Lower leg skin (tissue), 4 donors: ENCODE data around the gene EIF2S2. TPM values are rescaled to one million over a fixed set of nuclear protein-coding genes. Genes with fewer than 3 reads are reported as not detected.
A peak's percentile ranks its signal among the peaks of the same experiment; 100 is the strongest.

Experiments
- DNase-seq, 2 donors: peaks; one replicate each; pipeline ENCODE4 v3.0.0-alpha.2; 2019; ENCODE audit warnings: low spot score in 2 of 2
- H3K4me3 ChIP-seq: fragments of 200-600 bp; sonication (generic); 2 replicates; pipeline ENCODE4 v1.5.1; 2017; ENCODE audit warnings: mild to moderate bottlenecking, low read depth; ENCODE audit not compliant: poor library complexity, severe bottlenecking
- CTCF ChIP-seq, 3 donors: fragments of 450-650 bp; IDR thresholded peaks; one replicate each; pipeline ENCODE4 v1.5.1; 2016; ENCODE audit warnings: antibody characterized with exemption in 3 of 3, mild to moderate bottlenecking in 3 of 3, moderate library complexity in 2 of 3
- POLR2A ChIP-seq, 2 donors: fragments of 450-650 bp; IDR thresholded peaks; one replicate each; pipeline ENCODE4 v1.6.1; 2016 to 2017; ENCODE audit warnings: antibody characterized with exemption in 2 of 2, mild to moderate bottlenecking in 1 of 2, moderate library complexity in 1 of 2
- WGBS, 2 donors: methylation state at CpG; one replicate each; pipeline ENCODE4 v1.1.5; 2018; 5-methylcytosine and 5-hydroxymethylcytosine counted together
- intact Hi-C: fragments of 100-400 bp; cut with DNase I; formaldehyde crosslinking; loops from one replicate; pipeline ENCODE4 v1.15.0; 2023; ENCODE audit warnings: low total_unique reads
- total RNA-seq, 4 donors: library from RNA; depleted of rRNA; stranded (reverse); fragments of >200 nt; gene quantifications; one replicate each; pipeline ENCODE4 v1.1.0, GENCODE V29; 2016

EIF2S2 gene
- total RNA-seq, 4 donors from 2014 or later: 28.7 to 46.9 (median 41.7) TPM

GRCh38 chr20:34072076-34072475 is 40.0 kb downstream of the EIF2S2 start:
- intact Hi-C loops: no loop called here
- no peak for DNase-seq
- WGBS, 2 donors: 87 to 93% methylated on average over 8 of the region's 8 CpGs
- H3K4me3 ChIP-seq: no peak overlapping the region
- TF ChIP-seq CTCF (IDR thresholded peaks at IDR 0.05): no peak
- TF ChIP-seq POLR2A (IDR thresholded peaks at IDR 0.05): no peak

DNA sequence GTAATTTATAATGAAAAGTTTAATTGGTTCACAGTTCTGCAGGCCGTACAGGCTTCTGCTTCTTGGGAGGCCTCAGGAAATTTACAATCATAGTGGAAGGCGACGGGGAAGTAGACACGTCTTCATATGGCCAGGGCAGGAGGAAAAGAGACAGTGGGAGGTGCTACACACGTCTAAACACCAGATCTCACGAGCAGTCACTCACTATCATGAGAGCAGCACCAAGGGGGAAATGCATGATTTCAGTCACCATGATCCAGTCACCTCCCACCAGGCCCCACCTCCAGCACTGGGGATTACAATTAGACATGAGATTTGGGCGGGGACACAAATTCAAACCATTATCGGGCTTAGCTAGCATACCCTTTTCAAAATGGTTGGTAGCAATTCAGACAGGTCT is 41.2 kb downstream of the EIF2S2 start:
- intact Hi-C loops: no loop called here
- TF ChIP-seq CTCF (IDR thresholded peaks at IDR 0.05) (no peak), POLR2A (IDR thresholded peaks at IDR 0.05) (no peak)
- H3K4me3 ChIP-seq: no peak overlapping the region
- no peak for DNase-seq
- WGBS, 2 donors: 78 to 87% methylated on average over 8 of the region's 8 CpGs

GRCh38 chr20:34070079-34070439 is 42.0 kb downstream of the EIF2S2 start:
- no peak overlapping the region for H3K4me3 ChIP-seq
- 78 to 79% methylated on average over 3 of the region's 3 CpGs for WGBS, 2 donors
- TF ChIP-seq CTCF (IDR thresholded peaks at IDR 0.05) (no peak), POLR2A (IDR thresholded peaks at IDR 0.05) (no peak)
- DNase-seq: no peak
- intact Hi-C loops: no loop called here

GRCh38 chr20:34069341-34070078 is 42.5 kb downstream of the EIF2S2 start:
- intact Hi-C loops: loop anchor here (10.0 kb wide), 1 partner anchor 125 kb away; no protein-coding TSS in a partner anchor
- WGBS, 2 donors: 19 to 26% methylated on average over 7 of the region's 7 CpGs
- TF ChIP-seq POLR2A (IDR thresholded peaks at IDR 0.05) (no peak), CTCF (IDR thresholded peaks at IDR 0.05) (peak in 1 of 3 donors; percentile 78)
- DNase-seq: peak; percentile 74 to 93
- no peak overlapping the region for H3K4me3 ChIP-seq

- DNase-seq: no peak
- TF ChIP-seq POLR2A (IDR thresholded peaks at IDR 0.05) (no peak), CTCF (IDR thresholded peaks at IDR 0.05) (no peak)
- intact Hi-C loops: loop anchor here (10.0 kb wide), 1 partner anchor 123 kb away; no protein-coding TSS in a partner anchor
- 85 to 88% methylated on average over 1 of the region's 1 CpG for WGBS, 2 donors
- no peak overlapping the region for H3K4me3 ChIP-seq
Observed at GRCh38 chr20:34068001-34068400, 44.0 kb downstream of the EIF2S2 start.
